ENCODE results near the gene BRME1.

BRME1 gene

DNA sequence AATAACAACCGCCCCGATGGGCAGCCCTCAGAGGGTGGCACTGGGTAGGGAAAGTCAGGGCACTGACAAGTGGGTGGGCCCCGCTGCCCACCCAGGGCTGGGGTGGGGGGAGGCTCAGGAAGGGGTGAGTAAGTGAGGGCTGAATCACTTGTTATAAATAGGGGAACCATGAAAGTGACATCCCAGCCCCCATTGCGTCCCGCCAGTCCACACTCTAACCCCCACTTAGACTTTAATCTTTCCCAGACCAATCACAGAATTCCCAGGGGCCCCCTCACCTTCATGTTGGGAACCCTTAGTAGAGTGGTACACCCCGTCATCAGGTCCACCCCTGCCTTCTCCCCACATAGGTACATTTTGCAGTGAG is 66.0 kb downstream of the BRME1 start:
- Histone ChIP-seq H4K20me1 (ENCODE audit: insufficient read depth) (no peaks in the 10 kb centered on the region), H3K27me3 (ENCODE audit: insufficient read depth, low read depth) (no peaks in the 10 kb centered on the region), H3K36me3 (ENCODE audit: insufficient read depth) (no peaks in the 10 kb centered on the region), H2AFZ (ENCODE audit: low read depth) (no peak overlapping the region), H3K4me1 (ENCODE audit: low read depth, poor library complexity, severe bottlenecking) (peaks cover 29% of the 10 kb centered on the region), H3K79me2 (ENCODE audit: insufficient read depth, low read depth) (peaks cover 34% of the 10 kb centered on the region), H3K4me2 (peak overlapping the region; percentile 25; the same call in 1 of the 2 replicates), H3K27ac (peak overlapping the region; percentile 68), H3K4me3 (IDR thresholded peaks at IDR 0.05; ENCODE audit: insufficient read depth, low read depth, low read length) (no peak overlapping the region), H3K9ac (peak overlapping the region; percentile 77)
- TF ChIP-seq, protein P1, sequence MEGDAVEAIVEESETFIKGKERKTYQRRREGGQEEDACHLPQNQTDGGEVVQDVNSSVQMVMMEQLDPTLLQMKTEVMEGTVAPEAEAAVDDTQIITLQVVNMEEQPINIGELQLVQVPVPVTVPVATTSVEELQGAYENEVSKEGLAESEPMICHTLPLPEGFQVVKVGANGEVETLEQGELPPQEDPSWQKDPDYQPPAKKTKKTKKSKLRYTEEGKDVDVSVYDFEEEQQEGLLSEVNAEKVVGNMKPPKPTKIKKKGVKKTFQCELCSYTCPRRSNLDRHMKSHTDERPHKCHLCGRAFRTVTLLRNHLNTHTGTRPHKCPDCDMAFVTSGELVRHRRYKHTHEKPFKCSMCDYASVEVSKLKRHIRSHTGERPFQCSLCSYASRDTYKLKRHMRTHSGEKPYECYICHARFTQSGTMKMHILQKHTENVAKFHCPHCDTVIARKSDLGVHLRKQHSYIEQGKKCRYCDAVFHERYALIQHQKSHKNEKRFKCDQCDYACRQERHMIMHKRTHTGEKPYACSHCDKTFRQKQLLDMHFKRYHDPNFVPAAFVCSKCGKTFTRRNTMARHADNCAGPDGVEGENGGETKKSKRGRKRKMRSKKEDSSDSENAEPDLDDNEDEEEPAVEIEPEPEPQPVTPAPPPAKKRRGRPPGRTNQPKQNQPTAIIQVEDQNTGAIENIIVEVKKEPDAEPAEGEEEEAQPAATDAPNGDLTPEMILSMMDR (conservative IDR thresholded peaks at IDR 0.05; ENCODE audit: low read depth, low read length), result no peak

DNA sequence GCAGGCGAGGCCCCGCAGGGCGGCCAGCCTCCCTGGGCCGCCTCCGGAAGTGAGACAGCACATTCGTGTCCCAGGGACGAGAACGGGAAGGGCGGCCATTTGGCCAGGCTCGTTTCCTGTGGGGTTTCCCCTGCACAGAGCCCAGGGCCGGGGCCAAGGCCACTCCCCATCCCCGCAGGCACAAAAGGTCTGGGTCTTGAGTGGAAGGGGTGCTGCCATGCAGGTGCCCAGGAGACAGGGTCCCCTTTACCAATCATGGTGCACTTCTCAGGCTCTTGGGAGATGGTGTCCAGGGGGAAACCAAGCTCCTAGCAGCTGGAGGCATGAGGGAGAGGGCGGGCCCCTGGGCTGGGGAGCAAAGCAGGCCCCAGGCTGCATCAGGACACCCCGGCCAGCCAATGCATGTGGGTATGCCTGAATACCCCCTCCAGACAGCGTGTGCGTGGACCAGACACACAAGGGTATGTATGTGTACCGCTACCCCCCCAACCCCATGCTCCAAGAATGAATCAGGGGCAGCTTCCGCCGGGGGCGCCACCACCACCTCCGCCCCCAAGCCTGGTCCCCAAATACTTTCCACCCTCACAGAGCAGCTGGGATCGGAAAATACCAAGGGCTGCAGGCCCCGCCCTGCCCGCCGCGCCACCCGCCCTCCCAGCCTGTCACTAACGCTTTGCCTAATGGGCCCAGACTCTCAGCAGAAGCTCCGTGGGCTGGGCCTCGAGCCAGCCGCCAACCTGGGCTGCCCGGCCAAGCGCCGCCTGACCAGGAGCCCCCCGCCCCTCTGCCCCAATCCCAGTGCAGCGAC is 66.6 kb downstream of the BRME1 start:
- H2AFZ ChIP-seq (ENCODE audit: low read depth), result no peak overlapping the region
- H3K27ac ChIP-seq, result peak overlapping the region; percentile 68
- no peaks in the 10 kb centered on the region for H3K27me3 ChIP-seq (ENCODE audit: insufficient read depth, low read depth)
- H3K4me3 ChIP-seq (IDR thresholded peaks at IDR 0.05; ENCODE audit: insufficient read depth, low read depth, low read length), result no peak overlapping the region
- H4K20me1 ChIP-seq (ENCODE audit: insufficient read depth), result no peaks in the 10 kb centered on the region
- peaks cover 34% of the 10 kb centered on the region for H3K79me2 ChIP-seq (ENCODE audit: insufficient read depth, low read depth)
- peaks cover 23% of the 10 kb centered on the region for H3K4me1 ChIP-seq (ENCODE audit: low read depth, poor library complexity, severe bottlenecking)
- H3K36me3 ChIP-seq (ENCODE audit: insufficient read depth), result no peaks in the 10 kb centered on the region
- TF ChIP-seq, protein P1 (conservative IDR thresholded peaks at IDR 0.05; ENCODE audit: low read depth, low read length), result no peak; the same call in 1 of the 2 replicates
- 0 out of 2 replicates have a peak overlapping the region, but pooled peaks have one; percentile 25 for H3K4me2 ChIP-seq
- H3K9ac ChIP-seq, result peak overlapping the region; percentile 77

DNA sequence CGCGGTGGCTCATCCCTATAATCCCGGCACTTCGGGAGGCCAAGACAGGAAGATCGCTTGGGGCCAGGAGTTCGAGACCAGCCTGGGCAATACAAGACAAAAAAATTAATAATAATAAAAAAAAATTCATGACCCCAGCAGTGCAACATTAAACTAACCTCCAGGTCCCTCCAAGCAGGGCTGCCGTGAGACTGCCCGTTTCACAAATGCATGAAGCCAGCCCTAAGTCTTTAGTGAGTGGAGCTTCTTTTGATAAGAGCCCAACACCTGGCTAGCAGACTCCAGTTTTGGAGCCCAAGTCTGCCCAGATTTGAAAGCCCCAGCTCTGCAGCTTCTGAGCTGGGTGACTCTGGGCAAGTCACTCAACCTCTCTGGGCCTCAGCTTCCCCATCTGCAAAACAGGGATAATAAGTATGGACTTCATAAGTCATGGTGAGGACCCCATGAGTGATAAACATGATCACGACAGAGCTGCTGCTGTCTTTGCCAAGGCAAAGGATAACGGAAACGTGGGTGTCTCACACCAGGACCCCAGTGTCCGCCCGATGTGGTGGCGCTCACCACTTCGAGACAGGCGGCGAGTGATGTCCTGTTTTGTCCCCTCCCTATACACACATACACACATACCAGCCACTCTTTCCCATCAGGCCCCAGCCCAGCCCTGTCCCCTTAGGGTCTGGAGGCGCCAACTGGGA is 67.3 kb downstream of the BRME1 start:
- Histone ChIP-seq H2AFZ (ENCODE audit: low read depth) (no peak overlapping the region), H3K4me1 (ENCODE audit: low read depth, poor library complexity, severe bottlenecking) (peaks cover 16% of the 10 kb centered on the region)

More for the DNA sequence above, 67.3 kb downstream of the BRME1 start:
- Histone ChIP-seq H3K36me3 (ENCODE audit: insufficient read depth) (no peaks in the 10 kb centered on the region), H4K20me1 (ENCODE audit: insufficient read depth) (no peaks in the 10 kb centered on the region), H3K4me3 (IDR thresholded peaks at IDR 0.05; ENCODE audit: insufficient read depth, low read depth, low read length) (no peak overlapping the region), H3K4me2 (no peak overlapping the region), H3K27me3 (ENCODE audit: insufficient read depth, low read depth) (no peaks in the 10 kb centered on the region), H3K27ac (peak overlapping the region; percentile 68; the same call in 1 of the 2 replicates), H3K79me2 (ENCODE audit: insufficient read depth, low read depth) (peaks cover 34% of the 10 kb centered on the region), H3K9ac (peak overlapping the region; percentile 39; the same call in 1 of the 2 replicates)
- TF ChIP-seq, protein P1 (conservative IDR thresholded peaks at IDR 0.05; ENCODE audit: low read depth, low read length), result no peak

Data from KMS-11 (cell line).